HG03060 (cell line): ENCODE measurements around the gene ATP6V1D.
A peak's percentile ranks its signal among the peaks of the same experiment; 100 is the strongest.
"Not testable (repeated sequence)": the region's sequence is repeated elsewhere in the genome, so short reads cannot be mapped to it uniquely, and the experiment has no call there.

Experiments
- ATAC-seq: cut with Tn5 transposase; IDR thresholded peaks from one replicate; pipeline ENCODE4 v1.9.1; 2021; ENCODE audit warnings: low read depth, moderate number of reproducible peaks; ENCODE audit not compliant: unreplicated experiment

The ATP6V1D gene

DNA sequence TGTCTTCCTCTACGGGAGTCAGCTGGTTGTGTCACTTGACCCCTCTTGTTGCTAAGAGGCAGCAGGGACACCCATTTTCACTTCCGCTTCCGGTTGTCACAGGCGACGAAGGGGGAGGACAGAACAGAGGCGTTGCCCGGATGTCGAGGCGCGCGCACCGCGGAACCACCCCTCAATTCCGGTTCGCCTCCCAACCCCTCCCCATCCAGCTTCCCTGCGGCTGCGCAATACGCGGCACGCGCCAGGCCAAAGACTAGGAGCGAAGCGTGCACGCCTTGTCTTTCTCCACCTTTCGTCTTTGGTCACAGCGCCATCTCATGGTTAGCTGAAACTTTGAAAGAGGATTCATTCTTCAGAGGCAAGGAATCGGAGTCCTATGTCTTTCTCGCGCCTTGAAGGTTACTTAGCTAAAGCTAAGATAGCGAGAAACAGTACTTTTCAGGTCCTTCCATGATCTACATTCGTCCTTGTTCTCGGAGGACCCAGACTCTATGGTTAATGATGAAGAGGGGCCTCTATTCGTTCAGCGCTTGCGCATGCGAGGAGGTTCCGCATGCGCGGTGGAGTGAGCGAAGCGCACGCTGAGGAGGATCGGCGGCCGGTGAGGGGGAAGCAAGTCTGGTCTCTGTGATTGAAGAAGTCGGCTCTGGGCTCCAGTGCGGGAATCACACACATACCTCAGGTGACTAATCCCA lies at the start of gene ATP6V1D, which contains the start of gene EIF2S1:
Gene ATP6V1D (minus strand): TSS at position 30 of the 695 bp plus-strand sequence. CDS start 106 bp downstream, outside the sequence.
Gene EIF2S1 (plus strand): TSS at position 554 of the 695 bp plus-strand sequence. CDS start 4,440 bp downstream, outside the sequence.
- ATAC-seq: peak; percentile 82

DNA sequence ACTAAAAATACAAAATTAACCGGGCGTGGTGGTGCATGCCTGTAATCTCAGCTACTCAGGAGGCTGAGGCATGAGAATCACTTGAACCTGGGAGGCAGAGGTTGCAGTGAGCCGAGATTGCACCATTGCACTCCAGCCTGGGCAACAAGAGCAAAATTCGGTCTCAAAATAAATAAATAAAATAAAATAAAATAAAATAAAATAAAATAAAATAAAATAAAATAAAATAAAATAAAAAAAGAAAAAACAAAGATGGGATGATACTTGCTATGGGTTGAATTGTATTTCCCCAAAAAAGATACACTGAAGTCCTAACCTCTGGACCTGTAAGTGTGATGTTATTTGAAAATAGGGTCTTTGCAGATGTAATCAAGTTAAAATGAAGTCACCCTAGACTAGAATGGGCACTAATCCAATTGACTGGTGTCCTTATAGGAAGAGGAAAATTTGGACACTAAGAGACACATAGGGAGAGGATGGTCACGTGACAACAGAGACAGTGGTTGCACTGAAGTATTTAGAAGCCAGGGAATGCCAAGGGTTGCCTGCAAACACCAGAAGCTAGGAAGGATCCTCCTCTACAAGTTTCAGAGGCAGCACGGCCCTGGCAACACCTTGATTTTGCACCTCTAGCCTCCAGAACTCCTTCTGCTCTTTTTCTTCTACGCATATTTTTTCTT lies 48.7 kb upstream of the ATP6V1D start:
- not testable (repeated sequence) for ATAC-seq

DNA sequence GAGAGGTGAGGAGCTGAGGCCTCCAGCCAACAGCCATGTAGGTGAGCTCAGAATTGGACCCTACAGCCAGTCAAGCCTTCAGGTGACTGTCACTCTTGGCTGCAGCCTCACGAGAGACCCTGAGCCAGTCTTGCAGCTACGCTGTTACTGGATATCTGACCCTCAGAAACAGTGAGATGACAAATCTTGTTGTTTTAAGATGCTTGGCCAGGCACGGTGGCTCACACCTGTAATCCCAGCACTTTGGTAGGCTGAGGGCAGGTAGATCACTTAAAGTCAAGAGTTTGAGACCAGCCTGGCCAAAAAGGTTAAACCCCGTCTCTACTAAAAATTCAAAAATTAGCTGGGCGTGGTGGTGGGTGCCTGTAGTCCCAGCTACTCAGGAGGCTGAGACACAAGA lies 46.2 kb upstream of the ATP6V1D start:
- ATAC-seq: no peak

GRCh38 chr14:67400434-67400833 lies 40.8 kb upstream of the ATP6V1D start:
- no peak for ATAC-seq

DNA sequence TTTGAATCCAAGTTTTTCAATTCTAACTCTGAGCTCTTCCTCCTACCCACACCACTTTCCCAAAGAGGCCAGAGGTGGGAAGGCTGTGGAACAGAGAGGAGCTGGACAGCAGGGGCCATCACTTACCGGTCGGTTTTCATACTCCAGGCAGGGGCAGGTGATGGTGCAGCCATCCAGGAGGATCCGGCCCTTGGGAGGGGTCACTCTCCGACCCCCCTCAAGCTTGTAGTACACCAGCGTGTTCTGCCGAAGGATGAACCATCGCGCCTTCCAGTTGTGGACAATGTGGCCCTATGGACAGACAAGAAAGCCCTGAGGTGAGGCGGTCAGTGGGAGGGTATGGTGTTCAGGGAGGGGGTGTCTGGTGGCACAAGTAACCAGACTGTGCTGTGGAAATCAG lies 37.9 kb upstream of the ATP6V1D start:
- ATAC-seq: no peak

- no peak for ATAC-seq
These were observed 36.9 kb upstream of the ATP6V1D start for GRCh38 chr14:67396381-67396970.

- ATAC-seq: no peak
These were observed 36.2 kb upstream of the ATP6V1D start for GRCh38 chr14:67395876-67396189.

- no peak for ATAC-seq
These were observed 35.7 kb upstream of the ATP6V1D start for GRCh38 chr14:67395086-67395875.

- ATAC-seq: no peak
These were observed 34.1 kb upstream of the ATP6V1D start for GRCh38 chr14:67393689-67394088.

- no peak for ATAC-seq
These were observed 33.2 kb upstream of the ATP6V1D start for GRCh38 chr14:67392800-67393199.

DNA sequence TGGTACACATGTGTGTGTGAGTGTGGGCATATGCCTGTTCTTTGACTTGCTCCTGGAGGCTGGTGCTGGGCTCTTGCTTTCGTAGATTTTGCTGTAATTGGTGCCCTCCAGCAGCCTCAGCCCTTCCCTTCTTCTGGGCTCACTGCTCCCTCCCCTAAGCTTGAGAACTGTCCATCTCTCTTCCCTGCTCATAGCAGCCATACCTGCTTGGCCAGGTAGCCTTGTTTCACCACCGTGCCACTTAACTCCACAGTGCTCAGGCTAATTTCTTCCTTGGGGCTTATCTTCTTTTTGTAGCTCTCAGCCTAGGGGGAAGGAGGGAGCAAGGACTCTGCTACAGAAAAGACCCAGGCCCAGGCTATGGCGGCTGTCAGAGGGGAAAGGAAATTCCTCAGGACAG lies 32.5 kb upstream of the ATP6V1D start:
- ATAC-seq: no peak

DNA sequence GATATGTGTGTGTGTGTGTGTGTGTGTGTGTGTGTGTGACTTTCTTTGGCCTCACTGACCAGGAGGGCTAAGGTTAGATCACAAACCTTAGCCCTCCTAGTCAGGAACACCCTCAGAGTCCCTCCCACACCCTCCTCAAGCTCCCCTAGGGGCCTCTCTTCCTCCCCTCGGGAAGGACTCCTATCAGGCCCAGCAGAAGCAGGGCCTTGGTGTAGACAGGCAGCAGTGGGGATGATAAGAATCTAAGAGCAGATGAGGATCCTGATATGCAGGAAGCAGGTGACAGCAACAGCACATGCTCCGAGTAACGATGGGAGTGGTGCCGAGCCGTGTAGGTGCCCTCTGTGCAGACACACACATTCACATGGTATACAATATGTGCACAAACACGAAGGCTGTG lies 31.7 kb upstream of the ATP6V1D start:
- no peak for ATAC-seq

DNA sequence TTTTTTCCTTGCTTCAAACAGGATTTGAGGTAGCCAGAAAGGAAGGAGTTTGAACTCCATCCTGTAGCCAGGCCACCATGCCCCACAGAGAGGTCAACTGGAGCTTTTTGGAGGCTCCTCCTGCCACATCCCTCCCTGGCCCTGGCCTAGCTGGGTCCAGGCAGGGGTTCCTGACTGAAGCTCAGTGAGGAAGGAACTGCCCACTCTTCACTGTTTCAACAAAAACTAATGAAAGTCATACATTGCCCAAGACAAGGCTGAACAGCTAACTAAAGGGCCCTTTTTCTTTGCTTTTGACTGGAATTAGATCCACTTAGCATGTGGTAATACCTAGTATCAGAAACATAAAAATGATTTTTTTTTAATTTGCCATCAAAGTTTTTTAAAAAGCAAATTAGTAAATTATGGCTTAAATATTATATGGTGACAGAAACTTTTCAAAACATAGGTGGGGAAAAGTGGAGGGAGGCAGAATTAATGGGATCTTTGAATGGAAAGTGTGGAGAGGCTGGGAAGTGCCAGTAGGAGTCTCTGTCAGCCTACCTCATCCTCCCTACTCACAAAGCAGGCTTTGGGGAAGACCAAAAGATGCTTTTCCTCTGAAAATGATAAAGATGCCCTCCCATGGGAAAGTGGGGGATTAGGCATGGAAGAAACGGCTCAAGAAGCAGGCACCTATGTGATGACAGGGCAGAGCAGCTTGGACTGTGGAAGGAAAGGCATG lies 30.4 kb upstream of the ATP6V1D start:
- ATAC-seq: no peak

- ATAC-seq: no peak
These were observed 29.7 kb upstream of the ATP6V1D start for GRCh38 chr14:67389275-67389674.

DNA sequence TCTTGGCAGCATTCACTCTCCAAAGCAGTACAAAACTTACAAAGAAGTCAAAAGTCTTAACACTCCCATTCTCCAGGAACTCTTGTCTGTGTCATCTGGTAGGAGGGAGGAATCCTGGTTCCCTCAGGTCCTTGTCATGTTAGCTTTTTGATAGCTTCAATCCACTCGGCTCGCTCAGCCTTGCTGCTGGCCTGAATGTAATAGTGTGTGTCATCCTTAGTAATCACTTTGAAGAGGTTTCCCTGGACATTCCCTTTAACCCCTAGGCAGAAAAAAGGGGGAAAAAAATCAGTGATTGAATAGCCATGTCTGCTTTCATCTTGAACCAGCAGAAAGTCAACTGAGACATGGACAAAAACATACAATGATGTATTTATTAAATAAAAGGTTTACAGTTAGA lies 27.6 kb upstream of the ATP6V1D start:
- ATAC-seq: no peak

DNA sequence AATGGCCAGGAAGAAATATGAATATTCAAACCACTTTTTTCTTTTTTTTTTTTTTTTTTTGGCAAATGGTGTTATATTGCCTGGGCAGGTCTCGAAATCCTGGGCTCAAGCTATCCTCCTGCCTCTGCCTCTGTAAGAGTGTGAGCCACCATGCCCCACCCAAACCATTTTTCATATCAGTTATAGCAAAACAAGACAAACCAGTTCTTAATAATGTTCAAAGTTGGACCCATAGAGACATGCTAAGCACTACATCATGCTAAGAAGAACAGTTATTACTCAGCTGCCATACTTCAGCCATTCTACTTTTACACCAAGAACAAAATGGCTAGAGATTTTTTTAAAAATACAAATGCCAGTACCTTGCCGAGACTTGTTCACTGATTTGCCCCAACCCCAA lies 26.0 kb upstream of the ATP6V1D start:
- no peak for ATAC-seq

DNA sequence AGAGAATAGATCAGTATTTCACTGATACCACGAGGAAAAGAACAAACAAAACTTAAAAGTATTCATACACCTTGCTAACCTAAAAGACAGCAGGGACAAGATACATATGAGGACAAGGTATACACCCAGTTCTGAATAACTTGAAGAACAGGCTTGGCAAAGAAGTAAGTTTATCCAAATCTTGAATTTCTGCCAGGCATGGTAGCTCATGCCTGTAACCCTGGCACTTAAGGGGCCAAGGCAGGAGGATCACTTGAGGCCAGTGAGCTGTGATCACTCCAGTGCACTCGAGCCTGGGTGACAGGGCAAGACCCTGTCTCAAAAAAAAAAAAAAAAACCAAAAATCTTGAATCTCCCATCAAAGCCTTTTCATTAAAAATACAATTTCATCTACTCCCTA lies 25.5 kb upstream of the ATP6V1D start:
- ATAC-seq: no peak

- no peak for ATAC-seq
These were observed 18.3 kb upstream of the ATP6V1D start for GRCh38 chr14:67377916-67378315.

- no peak for ATAC-seq
These were observed 13.7 kb upstream of the ATP6V1D start for GRCh38 chr14:67373347-67373746.

GRCh38 chr14:67372833-67373232 lies 13.2 kb upstream of the ATP6V1D start:
- ATAC-seq: no peak
